Fibroblast of the aortic adventitia (primary cell): ENCODE results near the gene CACNA1B. TPM values are rescaled to one million over a fixed set of nuclear protein-coding genes. Genes with fewer than 3 reads are reported as not detected.

Experiments used
- DNase-seq: peaks from one replicate; pipeline ENCODE4 v3.0.0-alpha.2; 2010; ENCODE audit warnings: low read depth
- H3K4me3 ChIP-seq: 2 replicates; pipeline ENCODE4 v1.5.1; 2011; ENCODE audit warnings: low read depth, mild to moderate bottlenecking, control low read depth, low read length, moderate library complexity
- total RNA-seq: library from RNA; depleted of rRNA; stranded (reverse); fragments of >200 nt; gene quantifications from 2 replicates; pipeline ENCODE4 v1.2.3, GENCODE V29; 2012; ENCODE audit warnings: low replicate concordance
- TF ChIP-seq, protein P1 (sequence below): IDR thresholded peaks from 2 replicates; pipeline ENCODE4 v1.5.1; 2011; ENCODE audit warnings: mild to moderate bottlenecking, low read length, control low read depth, inconsistent platforms; ENCODE audit not compliant: insufficient read depth

Gene CACNA1B
- total RNA-seq, 1 donor = under 0.01 TPM

DNA sequence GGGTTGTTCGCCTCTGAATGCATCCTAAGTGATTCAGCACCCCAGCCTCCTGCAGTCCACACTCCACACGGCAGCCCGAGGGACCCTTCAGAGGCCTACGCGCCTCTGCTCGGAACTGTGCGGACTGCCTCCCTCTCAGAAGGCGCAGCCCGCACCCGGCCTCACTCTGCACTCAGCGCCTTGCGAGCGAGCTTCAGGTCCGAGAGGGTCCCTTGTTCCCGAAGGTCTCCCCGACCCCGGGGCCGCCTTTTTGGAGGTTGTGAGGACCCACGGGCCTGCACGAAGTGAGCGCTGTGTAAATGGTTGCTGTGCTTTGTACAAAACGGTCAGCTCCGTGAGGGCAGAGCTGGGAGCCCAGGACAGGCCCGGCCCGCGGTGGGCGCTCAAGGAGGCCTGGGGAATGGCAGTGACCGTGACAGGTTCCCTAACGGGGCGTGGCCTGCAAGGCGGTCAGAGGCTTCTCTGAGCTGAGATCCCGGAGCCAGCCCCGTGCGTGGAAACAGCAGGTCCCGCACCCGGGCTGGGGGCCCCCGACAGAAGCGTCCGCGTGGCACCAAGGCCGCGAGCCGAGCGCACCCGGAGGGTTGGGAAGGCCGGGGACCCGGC, 698 bp upstream of the CACNA1B start:
- H3K4me3 ChIP-seq = no peak overlapping the region
- TF ChIP-seq, protein P1, sequence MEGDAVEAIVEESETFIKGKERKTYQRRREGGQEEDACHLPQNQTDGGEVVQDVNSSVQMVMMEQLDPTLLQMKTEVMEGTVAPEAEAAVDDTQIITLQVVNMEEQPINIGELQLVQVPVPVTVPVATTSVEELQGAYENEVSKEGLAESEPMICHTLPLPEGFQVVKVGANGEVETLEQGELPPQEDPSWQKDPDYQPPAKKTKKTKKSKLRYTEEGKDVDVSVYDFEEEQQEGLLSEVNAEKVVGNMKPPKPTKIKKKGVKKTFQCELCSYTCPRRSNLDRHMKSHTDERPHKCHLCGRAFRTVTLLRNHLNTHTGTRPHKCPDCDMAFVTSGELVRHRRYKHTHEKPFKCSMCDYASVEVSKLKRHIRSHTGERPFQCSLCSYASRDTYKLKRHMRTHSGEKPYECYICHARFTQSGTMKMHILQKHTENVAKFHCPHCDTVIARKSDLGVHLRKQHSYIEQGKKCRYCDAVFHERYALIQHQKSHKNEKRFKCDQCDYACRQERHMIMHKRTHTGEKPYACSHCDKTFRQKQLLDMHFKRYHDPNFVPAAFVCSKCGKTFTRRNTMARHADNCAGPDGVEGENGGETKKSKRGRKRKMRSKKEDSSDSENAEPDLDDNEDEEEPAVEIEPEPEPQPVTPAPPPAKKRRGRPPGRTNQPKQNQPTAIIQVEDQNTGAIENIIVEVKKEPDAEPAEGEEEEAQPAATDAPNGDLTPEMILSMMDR = no peak
- DNase-seq = no peak

DNA sequence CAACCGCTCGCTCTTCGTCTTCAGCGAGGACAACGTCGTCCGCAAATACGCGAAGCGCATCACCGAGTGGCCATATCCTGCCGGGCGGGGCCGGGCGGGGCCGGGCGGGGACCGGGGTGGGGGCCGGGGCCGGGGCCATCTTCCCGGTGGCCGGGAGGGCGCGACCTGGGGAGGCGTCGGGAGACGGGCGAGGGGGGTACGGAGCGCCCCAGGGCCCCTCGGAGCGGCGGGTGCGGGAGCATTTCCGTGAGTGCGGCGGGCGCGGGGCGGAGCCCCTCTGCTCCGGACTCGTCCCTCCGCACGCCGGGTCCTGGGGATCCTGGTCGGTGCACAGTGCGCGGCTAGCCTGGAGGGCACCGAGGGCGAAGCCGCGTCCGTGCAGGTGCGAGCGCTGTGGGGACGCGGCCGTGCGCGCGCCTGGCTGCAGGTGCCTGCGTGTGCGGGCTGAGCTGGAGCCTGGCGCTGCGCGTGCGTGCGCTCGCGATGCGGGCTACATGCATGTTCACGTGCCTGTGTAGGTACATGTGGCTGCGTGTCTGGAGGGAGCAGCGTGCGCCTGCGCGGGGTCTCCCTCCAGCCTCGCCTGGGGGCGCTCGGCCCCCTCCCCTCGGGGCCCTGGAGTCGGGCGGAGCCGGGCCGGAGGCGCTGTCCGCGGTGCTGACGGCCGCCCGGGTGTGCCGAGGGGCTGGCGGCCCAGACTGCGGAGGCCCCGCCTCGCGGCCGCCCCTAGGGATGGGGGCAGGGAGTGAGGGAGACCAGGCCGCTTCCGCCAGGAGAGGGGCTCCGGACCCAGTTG, 762 bp downstream of the CACNA1B start:
- peak overlapping the region; percentile 25 for H3K4me3 ChIP-seq
- TF ChIP-seq, protein P1 = no peak
- DNase-seq = no peak

DNA sequence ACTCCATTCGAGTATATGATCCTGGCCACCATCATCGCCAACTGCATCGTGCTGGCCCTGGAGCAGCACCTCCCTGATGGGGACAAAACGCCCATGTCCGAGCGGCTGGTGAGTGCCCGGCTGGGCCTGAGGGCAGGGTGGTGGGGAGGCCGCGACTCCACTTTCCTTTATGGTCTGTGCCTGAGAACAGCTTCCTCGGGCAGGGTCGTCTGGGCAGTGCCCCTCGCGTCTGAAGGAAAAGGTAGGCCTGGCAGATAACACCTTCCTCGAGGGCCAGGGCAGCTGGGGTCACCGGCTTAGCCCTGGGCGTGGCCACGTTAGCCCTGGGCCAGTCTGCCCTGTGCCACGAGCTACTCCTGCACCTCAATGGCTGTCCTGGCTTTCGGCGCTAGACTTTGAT, 1.5 kb downstream of the CACNA1B start:
- H3K4me3 ChIP-seq = no peak overlapping the region
- no peak for DNase-seq
- TF ChIP-seq, protein P1 = no peak

DNA sequence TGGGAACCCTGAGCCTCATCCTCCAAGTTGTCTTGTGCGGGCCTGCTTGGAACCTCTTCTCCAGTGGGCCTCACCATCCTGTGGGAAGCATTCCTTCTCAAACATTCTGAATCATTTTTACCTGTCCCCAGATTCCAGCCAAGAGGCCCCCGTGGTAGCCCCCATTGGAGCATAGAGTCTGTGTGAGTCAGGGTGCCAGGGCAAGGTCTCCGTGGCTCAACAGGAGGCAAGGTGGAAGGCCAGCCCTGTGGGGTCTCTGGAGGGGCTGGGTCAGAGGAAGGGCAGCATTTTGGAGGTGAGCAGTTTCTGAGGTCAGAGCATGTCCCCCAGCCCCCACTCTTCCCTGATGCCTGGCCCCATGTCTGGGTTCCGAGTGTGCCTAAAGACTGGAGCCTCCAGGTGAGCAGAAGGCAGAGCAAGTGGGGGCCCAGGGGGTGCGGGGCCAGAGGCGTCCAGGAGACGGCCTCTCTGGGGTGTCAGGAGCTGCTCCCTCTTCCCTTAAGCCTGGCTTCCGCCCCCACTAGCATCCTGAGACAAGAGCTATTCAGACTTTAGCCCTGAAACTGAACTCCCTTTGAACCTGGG, 2.1 kb downstream of the CACNA1B start:
- DNase-seq = no peak
- TF ChIP-seq, protein P1 = no peak

DNA sequence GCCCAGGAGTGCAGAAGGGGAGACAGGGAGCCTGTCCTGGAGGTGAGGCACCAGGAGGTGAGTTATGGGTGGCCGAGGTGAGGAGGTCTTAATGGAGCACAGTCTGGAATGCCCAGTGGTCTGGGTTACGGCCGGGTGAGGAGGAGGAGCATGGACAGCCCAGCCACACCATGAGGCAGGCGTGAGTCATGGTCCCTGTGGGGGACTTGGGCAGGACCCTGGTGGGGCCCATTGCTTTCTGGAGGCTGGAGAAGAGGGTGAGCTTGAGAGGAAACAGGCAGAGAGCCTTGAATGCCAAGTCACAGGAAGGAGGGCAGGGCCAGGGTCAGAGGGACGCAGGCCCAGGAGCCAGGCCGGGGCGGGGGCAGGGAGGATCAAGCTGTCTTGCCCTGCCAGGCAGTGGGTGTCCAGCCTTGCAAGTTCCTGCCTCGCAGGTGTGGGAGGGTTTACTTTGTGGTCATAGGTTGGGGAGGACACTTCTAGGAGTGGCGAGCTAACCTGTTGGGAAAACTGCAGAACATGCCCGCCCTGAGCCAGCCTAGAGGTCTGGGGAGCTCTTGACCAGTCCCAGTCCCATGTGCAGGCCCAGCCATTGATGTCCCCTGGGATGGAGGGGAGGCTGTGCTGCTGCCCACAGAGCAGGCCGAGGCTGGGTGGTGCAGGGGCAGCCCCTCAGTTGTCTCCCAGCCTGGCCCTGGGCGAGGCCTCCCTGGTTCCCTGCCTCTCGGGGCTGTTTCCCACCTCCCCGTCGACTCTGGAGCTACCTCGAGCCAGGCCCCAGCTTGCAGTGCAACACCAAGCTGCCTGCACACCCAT, 2.8 kb downstream of the CACNA1B start:
- H3K4me3 ChIP-seq = no peak overlapping the region
- TF ChIP-seq, protein P1 = no peak
- DNase-seq = no peak

More for the DNA sequence above, 2.1 kb downstream of the CACNA1B start:
- no peak overlapping the region for H3K4me3 ChIP-seq

DNA sequence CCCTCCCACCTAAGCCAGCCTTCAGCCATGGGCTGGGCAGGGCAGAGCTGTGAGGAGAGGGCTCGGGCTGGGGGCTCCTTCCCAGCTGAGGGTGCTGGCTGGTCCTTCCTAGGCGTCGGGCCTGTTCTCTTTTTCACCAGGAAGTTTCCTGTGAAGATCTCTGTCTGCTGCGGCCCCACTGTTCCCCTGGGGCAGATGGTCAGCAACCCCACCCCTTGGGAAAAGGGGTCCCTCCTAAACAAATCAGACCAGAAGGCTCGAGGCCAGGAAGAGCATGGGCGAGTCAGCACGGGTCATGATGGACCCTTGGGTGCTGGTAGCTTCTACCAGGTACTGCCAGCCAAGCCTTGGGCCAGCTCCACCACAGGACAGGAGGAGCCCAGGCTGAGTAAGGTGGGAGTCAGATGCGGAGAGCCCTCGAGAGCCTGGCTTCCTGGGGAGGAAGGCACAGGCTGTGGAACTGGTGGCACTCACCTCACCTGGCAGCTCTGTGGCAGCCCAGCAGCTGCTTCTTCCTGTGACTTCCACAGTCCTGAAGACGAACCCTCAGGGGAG, 3.5 kb downstream of the CACNA1B start:
- TF ChIP-seq, protein P1 = no peak
- DNase-seq = no peak
- no peak overlapping the region for H3K4me3 ChIP-seq
